Panc1 (cell line): Measurements from ENCODE around the gene ISYNA1.

Experiments
- CTCF ChIP-seq: fragments of 450-650 bp; IDR thresholded peaks from 2 replicates; pipeline ENCODE4 v1.5.1; 2017; ENCODE audit warnings: mild to moderate bottlenecking
- POLR2AphosphoS5 ChIP-seq: IDR thresholded peaks from 2 replicates; pipeline ENCODE4 v1.6.1; 2012; ENCODE audit warnings: mild to moderate bottlenecking, low read depth, low read length, moderate library complexity
- REST ChIP-seq, 2 experiments: IDR thresholded peaks; 2 replicates each; pipeline ENCODE4 v1.6.1; 2011 to 2012; ENCODE audit warnings: low read depth in 2 of 2, control low read depth in 1 of 2, low read length in 1 of 2, mild to moderate bottlenecking in 1 of 2, moderate library complexity in 1 of 2; ENCODE audit not compliant: insufficient read depth in 1 of 2
- TCF7L2 ChIP-seq: IDR thresholded peaks from 2 replicates; pipeline ENCODE4 v1.6.1; 2011; ENCODE audit warnings: mild to moderate bottlenecking, low read depth, low read length, inconsistent platforms

- TF ChIP-seq CTCF (peak; percentile 68), TCF7L2 (no peak), REST (IDR thresholded peaks at IDR 0.05; ENCODE audit: insufficient read depth in 1 of 2, low read depth in 2 of 2, low read length in 1 of 2) (no peak), POLR2AphosphoS5 (no peak)
These were observed 29.9 kb downstream of the ISYNA1 start for GRCh38 chr19:18408053-18408476.
